CD4-positive, alpha-beta T cell treated with Interleukin-6 for 4 hours (primary cell): Measurements from ENCODE around the gene ZC3H4.
"Not testable (repeated sequence)": the region's sequence is repeated elsewhere in the genome, so short reads cannot be mapped to it uniquely, and the experiment has no call there.

Experiments used
- DNase-seq: peaks from one replicate; pipeline ENCODE4 v3.0.0-alpha.2; 2020; ENCODE audit warnings: mixed read lengths

The ZC3H4 gene

DNA sequence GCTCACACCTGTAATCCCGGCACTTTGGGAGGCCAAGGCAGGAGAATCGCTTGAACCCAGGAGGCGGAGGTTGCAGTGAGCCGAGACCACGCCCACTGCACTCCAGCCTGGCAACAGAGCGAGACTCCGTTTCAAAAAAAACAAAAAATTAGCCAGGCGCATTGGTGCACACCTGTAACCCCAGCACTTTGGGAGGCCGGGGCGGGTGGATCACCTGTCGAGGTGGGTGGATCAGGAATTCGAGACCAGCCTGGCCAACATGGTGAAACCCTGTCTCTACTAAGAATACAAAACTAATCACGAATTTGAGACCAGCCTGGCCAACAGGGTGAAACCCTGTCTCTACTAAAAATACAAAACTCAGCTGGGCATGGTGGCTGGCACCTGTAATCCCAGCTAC is 35.2 kb downstream of the ZC3H4 start:
- not testable (repeated sequence) for DNase-seq

DNA sequence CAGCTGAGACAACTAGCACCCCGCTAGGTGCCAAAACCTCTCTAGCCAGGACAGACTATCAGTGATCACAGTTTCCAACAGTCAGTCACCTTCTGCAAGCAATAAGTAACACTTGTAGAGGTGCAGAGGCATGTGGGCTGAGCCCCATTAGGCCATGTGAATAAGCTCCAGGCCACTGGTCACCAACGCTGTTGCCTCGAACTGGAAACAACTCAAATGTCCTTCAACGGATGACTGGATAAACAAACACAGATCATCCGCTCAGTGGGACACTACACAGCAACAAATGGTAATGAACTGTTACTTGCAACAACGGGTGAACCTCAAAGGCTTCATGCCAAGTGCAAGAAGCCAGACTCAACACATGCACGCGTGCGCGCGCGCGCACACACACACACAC is 37.6 kb downstream of the ZC3H4 start:
- DNase-seq, result no peak

DNA sequence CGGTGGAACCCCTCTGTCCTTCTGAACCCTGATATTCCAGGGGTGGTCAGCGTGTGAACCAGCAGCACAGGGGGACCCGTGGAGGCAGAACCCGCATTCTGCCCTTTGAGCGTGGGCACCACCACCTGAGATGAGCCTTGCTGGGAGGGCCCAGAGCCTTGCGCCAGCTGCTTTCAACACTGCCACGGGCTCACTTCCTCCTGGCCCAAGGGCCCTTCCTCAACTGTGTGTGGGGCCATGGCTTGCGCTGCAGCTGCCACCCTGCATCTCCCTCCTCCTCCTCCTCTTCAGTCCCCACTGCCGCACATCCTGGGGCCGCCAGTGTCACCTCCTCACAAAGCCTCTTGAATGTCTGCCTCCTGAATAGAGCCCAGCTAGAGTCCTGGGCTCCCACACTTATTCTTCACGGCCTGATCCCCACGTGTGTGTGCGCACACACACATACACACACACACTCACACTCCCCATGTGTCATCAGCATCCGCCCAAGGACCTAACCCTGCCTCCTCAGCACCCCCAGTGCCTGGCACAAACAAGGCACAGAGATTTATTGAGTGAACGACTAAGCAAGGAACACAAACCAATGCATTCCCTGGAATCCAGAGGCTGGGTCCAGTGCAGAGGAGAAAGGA is 38.3 kb downstream of the ZC3H4 start:
- DNase-seq, result no peak

DNA sequence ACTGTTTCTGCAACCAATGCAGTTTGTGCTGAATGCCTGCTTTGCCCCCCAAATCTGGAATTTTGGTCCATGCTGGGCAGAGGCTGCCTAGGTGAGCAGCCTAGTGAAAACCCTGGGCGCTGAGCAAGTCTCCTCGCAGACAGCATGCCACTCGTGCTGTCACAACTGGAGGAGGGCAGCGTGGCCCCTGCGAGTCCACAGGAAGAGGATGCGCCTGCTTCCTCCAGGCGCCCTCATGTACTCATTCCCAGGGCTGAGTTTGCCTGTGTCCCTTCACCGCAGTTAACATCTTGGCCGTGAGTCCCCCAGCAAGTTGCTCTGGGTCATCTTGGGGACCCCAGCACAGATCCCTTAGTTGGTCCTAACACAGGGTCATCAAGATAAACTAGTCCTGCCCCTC is 39.0 kb downstream of the ZC3H4 start:
- no peak for DNase-seq

DNA sequence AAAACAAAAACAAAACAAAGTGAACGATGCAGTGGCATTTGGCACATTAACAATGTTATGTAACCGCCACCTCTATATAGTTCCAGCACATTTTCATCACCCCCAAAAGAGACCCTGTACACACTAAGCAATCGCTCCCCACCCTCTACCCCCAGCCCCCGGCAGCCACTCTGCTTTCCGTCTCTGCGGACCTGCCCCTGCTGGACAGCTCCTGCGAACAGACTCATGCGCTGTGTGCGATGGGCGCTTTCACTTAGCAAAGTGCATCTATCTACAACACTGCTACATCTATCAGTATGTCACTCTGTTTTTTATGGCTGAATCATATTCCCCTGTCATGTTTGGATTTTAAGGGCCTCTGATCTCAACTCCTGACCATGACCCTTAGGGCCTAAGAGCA is 40.0 kb downstream of the ZC3H4 start:
- no peak for DNase-seq

DNA sequence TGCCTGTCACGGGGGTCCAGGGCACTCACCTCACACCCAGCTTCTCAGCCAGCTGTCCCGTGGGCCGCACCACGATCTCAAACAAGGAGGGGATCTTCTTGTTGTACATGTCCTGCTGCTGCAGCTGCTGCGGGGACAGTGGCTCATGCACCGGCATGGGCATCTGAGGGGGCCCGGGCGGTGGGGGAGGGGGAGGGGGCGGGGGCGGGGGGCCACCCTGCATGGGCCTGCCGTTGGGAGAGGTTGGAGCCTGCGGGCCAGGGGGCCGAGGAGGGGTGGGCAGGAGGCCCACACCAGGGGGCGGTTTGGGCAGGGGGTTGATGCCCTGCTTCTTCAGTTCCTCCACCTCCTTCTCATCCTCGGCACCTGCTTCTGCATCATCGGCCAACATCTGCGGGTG is 41.3 kb downstream of the ZC3H4 start:
- no peak for DNase-seq

DNA sequence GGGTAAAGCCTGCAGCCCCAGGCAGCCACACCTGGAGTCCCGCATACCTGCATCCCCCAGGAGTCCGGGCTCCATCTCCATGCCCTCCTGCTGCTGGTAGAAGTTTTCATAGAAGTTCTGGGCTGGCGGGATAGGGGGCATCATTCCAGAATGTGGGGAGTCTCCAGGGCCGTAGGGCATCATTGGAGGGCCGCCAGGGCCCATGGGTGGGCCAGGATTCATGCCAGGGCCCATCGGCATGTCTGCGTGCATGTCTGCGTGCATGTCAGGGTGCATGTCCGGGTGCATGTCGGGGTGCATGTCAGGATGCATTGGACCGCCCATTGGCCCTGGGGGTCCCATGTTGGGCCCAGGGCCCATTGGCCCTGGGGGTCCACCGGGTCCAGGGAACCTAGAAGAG is 41.8 kb downstream of the ZC3H4 start:
- no peak for DNase-seq

DNA sequence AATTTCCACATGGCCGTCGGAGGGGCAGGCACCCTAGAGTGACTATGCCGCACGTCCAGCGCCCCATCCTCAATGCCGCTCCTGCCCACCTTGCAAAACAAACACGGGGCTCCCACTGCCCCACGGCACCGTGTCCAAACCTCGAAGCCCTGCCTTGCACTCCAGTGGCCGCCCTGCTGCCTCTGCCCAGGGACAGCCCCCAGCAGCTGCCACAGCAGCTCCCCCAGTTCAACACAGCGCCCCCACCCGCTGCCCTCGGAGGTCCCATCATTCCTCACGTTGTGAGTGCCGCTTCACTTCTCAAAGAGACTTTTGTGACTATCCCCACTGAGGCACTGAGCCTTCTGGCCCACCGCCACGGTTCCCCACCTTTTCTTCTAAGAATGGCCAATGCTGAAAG is 42.8 kb downstream of the ZC3H4 start:
- no peak for DNase-seq

DNA sequence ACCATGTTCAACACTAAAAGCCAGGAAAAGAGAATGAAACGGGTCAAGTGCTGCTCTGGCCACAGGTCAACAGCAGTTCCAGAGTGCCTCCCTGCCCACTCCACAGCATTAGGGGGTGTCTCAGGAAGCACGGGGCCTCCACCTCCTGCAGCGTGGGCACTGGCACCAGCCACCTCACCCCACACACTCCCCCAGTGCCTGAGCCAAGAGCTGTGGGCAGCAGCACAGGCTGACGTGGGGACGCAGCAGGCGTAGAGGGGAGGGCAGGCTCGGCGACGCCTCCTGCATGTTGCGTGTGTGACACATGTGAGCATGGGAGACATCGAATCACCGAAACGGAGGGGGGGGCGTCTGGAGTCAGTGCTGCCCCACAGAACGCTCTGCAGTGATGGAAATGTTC is 43.8 kb downstream of the ZC3H4 start:
- no peak for DNase-seq

DNA sequence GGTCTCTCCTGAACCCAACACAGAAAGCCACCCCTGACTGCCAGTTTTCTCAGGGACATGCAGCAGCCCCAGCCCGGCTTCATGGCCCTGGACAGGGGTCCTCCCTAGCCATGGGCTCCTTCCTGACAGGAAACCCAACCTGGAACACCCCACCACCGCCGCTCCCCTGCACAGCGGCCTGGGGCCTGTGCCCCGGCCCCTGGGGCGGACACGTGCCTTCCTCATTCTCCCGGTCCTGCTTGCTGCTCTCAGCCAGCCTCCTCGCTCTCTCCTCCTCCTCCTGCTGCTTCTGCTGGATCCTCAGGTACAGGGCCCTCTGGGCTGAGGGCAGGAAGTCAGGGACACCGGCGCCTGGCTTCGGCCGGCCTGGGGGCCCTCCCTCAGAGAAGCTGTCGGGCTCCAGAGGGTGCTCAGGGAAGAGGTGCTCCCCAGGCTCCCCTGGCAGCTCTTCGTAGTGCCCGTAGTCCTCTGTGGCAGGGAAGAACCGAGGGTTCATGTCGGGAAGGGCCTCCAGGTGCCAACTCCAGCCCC is 44.6 kb downstream of the ZC3H4 start:
- no peak for DNase-seq

DNA sequence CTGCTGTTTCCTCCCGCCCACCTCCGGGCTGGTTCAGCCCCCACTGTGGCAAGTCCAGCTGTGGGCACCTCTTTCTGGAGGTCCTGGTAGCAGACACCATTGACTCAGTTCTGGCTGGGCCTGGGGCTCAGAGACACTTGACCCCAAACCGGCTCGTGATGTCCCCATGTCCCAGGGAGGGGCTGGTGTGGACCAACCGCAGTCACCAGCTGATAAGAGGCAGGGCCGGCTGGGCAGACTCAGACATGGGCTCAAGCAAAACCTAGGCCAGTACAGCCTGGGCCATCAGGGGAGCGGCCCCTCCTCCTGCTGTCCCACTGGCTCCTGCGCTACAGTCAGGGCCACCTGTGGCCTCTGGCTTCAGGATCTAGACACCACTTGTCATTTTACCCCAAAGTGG is 45.3 kb downstream of the ZC3H4 start:
- DNase-seq, result no peak

DNA sequence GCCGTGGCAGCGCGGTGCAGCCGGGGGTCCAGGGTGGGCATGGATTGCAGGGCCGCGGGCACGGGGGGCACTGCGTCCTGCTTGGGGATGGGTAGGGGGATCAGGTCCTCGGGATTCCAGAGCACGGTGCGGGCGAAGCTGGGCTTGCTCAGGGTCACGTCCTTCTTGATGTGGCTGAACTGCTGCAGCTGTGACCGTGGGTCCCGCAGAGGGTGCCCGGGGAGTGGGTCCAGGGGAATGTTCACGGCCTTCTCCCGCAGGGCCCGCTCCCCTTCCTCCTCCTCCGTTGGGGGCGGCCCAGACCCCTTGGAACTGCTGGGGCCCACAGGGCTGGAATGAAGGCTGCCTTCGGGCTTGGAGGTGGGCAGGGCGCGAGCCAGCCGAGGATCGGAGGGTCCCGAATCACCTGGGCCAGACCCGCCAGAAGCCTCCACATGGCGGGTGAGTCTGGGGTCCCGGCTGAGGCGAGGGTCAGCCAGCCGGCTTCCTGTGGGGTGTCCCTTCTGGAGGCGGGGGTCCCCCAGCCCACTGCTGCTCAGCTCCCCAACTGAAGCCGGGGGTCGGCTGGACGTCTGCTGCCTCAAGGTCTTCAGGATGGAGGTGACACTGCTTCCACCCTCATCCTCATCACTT is 46.2 kb downstream of the ZC3H4 start:
- DNase-seq, result no peak

DNA sequence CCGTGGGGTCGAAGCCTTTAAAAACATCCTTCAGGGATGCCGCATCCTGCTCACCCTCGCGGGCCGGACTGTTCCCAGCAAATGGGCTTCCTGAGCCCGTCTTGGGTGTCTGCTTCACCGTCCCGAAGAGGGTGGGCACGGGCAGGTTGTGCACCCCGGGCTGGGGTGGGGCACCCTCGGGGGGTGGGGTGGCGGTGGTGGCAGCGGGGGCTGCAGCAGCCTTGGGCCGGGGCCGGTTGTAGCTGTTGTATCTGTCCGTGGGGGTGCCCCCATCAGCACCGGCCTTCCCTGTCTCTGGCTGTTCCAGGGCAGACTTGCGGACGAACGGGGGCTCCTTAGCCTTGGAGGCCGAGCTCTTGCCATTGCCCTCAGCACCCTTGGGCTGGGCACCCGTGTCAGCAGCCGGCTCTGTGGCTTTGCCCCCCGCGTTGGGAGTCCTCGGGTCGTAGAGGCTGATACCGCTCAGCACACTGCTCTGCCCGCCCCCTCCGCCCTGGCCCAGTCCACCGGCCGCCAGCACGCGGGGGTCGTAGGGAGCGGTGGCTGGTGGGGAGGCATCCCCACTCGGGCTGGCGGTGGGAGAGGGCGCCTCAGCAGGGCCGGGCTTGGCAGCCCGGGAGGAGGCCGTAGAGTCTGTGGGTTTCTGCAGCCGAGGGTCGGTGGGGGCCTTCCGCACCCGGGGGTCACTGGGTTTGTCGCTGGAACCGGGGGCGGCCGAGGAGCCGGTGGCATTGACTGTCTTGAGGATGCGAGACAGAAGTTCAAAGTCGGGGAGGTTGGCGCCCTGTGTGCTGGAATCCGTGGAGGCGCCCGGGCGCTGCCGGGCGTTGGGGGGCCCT is 47.0 kb downstream of the ZC3H4 start:
- no peak for DNase-seq

DNA sequence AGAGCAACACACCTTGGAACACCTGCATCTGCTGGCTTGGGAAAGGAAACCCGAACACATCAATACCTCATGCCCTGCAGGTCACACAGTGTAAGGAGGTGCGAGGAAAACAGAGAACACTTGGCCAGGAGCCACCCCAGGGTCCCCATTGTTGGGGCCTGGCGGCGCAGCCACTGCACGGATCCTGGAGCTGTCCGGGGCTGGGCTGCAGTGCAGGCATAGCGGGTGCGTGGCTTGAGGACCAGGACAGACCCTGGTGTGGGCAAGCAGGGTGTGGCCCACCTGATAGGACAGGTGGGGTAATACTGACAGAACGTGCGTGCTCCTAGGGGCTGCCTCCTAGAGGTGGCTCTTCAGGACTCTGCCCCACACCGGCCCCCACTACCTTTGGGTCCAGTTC is 48.3 kb downstream of the ZC3H4 start:
- no peak for DNase-seq

DNA sequence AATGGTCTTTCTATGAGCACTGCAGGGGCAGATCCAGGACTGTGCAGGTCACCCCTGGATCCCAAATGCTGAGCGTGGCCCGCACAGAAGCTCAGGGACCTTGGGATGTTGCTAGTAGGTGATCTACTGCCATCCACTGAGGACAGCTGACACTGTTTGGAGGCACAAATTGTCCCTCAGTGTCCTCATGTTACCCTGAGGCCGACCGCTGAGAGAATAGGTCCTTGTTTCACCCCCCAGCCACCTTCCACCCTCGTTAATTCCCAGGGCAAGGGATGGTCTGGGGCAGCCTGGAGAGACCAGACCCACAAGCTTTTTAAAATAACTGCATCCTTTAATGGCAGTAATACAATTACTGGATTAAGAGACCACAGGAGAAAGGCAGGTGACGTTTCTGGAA is 49.7 kb downstream of the ZC3H4 start:
- DNase-seq, result no peak

DNA sequence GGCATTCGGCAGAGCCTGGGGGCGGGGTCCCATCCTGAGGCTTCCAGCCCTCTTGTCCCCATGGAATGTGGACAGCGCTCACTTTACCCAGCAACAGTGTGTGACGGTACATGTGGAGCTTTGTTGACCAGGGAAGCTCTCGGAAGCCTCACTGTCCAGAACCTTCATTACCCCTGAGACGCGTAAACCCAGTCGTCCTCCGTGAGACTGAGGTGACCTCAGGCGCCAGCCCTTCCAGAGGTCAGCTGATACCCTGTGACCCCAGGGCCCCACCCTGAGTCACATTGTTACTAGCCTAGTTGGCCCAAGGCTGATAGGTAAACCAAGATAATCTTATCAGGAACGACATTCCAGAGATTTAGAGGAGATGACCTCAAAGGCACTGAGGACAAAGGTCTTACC is 55.0 kb downstream of the ZC3H4 start:
- no peak for DNase-seq

DNA sequence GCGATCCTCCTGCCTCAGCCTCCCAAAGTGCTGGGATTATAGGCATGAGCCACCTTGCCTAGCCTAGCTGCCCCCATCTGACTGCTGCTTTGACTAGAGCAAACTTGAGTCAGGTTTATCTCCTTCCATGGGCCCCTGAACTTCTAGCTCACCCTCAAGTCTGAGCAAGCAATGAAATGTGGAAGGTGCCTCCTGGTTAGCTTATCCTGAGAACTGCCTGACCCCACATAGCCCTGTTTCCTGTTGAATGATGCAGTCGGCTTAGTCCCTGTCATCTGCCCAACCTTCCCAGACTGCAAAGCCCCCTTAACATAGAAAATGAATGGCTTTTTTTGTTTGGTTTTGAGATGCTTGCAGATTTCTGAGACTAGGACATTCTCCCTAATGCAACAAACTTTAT is 56.2 kb downstream of the ZC3H4 start:
- no peak for DNase-seq

DNA sequence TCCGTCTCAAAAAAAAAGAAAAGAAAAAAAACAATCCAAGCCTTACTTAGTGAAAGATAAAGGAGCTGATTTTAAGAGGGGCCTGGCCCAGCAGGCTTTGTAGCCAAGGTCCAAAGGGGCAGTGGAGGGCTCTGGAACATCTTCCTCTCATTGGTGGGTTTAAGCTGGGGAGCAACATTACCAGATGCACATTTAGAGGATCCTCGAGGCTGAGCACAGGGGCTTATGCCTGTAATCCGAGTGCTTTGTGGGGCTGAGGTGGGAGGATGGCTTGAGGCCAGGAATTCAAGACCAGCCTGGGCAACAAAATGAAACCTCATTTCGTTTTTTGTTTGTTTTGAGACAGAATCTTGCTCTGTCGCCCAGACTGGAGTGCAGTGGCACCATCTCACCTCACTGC is 57.2 kb downstream of the ZC3H4 start:
- no peak for DNase-seq

DNA sequence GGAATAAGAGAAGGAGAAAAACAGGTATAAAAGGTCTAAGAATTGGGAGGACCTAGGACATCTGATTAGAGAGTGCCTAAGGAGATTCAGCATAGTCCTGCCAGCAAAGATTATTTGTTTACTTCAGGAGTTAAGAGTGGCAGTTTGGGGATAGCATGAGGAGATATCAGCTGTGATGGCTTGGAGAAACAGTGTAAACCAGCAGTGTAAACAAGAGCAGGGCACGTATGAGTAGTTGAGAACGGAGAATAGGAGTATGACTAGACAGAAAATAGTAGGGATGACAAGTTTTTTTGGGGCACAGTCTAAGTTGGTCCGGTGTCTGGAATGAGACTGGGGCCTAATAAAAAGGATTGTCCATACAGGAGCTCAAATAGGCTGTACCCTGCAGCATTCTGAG is 63.0 kb downstream of the ZC3H4 start:
- DNase-seq, result not testable (repeated sequence)

DNA sequence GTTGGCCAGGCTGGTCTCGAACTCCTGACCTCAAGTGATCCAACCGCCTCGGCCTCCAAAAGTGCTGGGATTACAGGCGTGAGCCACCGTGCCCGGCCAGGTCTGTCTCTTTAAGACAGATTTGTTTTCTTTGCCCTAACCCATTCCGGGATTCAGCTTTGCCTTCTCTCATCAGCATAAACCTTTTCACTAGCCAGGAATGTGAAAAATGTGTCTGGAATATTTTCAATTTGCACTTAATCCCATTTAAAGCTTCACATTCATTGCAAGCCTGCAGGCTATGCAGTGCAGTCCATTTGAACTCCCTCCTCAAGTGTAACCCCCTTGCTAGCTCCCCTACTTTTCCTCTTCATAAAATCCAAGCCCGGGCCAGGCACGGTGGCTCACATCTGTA is 64.3 kb downstream of the ZC3H4 start:
- no peak for DNase-seq

DNA sequence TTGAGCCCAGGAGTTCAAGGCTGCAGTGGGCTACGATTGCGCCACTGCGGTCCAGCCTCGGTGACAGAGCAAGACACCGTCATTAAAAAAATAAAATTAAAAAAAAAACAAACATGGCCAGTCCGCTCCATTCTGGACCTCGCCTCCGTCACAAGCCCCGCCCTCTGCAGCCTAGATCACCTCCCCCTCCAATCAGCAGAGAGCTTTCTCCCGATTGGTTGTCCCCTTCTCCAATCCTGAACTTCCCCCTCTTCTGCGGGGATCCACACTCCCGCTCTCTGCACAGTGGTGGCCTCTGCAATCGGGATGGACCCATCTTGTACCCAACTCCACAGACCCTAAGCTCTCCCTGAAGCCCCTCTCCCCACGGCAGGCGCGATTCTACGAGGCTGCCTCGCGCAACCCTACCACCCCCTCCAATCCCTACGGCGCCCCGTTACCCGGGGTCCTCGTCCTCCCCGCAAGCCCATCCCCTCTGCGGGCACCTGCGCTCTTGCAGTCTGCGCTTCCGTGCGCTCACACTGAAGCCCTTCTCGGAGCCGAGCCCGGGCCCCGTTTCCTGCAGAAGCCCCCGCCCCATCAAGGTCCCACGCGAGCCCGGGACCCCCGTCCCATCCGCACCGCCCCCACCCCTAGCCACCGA is 65.7 kb downstream of the ZC3H4 start:
- peak; percentile 71 for DNase-seq

DNA sequence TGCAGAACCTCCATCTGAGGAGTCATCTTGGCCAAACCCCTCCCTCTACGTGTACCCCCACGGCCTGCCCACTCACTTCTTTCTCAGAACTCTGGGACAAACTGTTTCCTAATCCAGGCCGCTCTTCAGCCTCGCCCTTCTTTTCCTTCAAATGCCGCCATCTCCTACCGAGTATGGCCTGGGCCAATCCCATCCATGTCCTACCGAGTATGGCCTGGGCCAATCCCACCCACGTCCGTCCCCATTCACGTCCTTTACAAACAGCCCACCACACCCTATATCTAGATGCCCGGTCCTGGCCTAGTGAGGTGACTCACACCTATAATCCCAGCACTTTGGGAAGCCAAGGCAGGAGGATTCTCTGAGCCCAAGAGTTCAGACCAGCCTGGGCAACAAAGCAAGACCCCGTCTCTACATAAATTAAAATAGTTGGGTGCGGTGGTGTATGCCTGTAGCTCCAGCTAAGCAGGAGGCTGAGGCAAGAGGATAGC is 66.3 kb downstream of the ZC3H4 start:
- no peak for DNase-seq

DNA sequence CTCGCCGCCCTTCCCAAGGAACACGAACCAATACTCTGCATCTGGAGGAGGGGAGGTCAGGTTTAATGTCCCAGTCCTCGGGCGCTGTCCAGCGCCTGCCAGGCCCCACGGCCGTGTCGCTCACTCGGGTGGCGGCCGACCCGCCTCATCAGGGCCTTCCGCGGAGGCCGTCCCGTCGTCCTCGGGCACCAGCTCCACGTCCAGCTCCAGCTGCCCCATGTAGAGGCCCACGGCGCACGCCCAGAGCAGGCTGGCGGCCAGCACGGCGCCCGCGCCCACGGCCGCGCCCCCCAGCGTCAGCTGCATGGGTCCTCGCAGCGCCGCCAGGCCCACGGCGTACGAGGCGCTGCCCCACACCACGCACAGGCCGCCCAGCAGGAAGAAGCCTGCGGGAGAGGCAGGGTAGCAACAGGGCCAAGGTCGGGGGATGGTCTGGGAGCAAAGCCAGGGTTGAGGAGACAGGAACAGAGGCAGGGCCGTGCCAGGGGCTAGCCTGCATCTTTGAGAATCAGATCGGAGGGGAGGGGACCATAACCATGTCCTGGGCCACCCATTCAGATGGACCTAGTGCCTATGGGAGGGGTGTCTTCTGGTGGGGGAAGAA is 67.6 kb downstream of the ZC3H4 start:
- DNase-seq, result no peak
